Duodenal mucosa (tissue), 2 donors: ENCODE measurements around the gene FBXL7.

Experiments
- H3K27ac ChIP-seq: one replicate; pipeline ENCODE4 v1.7.0; 2013; ENCODE audit warnings: low read depth, low read length
- H3K27me3 ChIP-seq, 2 donors: one replicate each; pipeline ENCODE4 v1.7.0; 2013; ENCODE audit warnings: low read length in 2 of 2, control low read depth in 1 of 2; ENCODE audit not compliant: insufficient read depth in 2 of 2, control insufficient read depth in 1 of 2
- H3K36me3 ChIP-seq, 2 donors: one replicate each; pipeline ENCODE4 v1.7.0; 2013; ENCODE audit warnings: low read length in 2 of 2, control low read depth in 1 of 2; ENCODE audit not compliant: insufficient read depth in 2 of 2, control insufficient read depth in 1 of 2
- H3K4me1 ChIP-seq, 2 donors: one replicate each; pipeline ENCODE4 v1.7.0; 2013; ENCODE audit warnings: low read length in 2 of 2, control low read depth in 1 of 2; ENCODE audit not compliant: insufficient read depth in 2 of 2, control insufficient read depth in 1 of 2
- H3K4me3 ChIP-seq, 2 donors: one replicate each; pipeline ENCODE4 v1.7.0; 2013; ENCODE audit warnings: low read length in 2 of 2, low read depth in 1 of 2
- H3K9ac ChIP-seq, 2 donors: one replicate each; pipeline ENCODE4 v1.7.0; 2013; ENCODE audit warnings: low read length in 2 of 2, low read depth in 1 of 2
- H3K9me3 ChIP-seq, 2 donors: one replicate each; pipeline ENCODE4 v1.7.0; 2013; ENCODE audit warnings: low read length in 2 of 2, control low read depth in 1 of 2; ENCODE audit not compliant: control insufficient read depth in 1 of 2

Gene FBXL7

GRCh38 chr5:15637886-15638285 is 137.9 kb downstream of the FBXL7 start:
- no peaks in the 10 kb centered on the region for H3K36me3 ChIP-seq
- no peak overlapping the region for H3K4me3 ChIP-seq
- H3K4me1 ChIP-seq = no peaks in the 10 kb centered on the region
- H3K27ac ChIP-seq = no peak overlapping the region
- H3K27me3 ChIP-seq = no peaks in the 10 kb centered on the region
- H3K9me3 ChIP-seq = peaks cover 0 to 16% of the 10 kb centered on the region in 2 donors
- H3K9ac ChIP-seq = no peak overlapping the region

DNA sequence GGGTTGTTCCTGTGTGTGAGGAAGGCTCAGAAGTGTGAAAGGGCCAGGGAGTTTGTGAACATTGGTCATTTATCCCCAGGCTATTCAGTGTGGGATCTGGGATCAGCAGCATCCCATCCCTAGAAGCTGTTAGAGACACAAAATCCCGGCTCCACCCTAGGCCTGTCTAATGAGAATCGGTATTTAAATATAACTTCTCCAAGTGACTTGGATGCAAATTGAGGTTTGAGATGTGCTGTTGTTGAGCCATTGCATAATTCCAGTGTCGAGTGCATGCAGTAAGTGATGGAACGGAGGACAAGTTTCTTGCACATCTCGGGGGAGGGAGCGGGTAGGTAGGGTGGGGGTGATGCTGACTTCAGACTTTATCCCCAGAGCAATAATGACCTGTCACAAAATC is 138.3 kb downstream of the FBXL7 start:
- Histone ChIP-seq H3K27ac (no peak overlapping the region), H3K27me3 (no peaks in the 10 kb centered on the region), H3K36me3 (no peaks in the 10 kb centered on the region), H3K9ac (no peak overlapping the region), H3K4me1 (no peaks in the 10 kb centered on the region), H3K9me3 (peaks cover 0 to 16% of the 10 kb centered on the region in 2 donors), H3K4me3 (no peak overlapping the region)

- H3K9ac ChIP-seq = no peak overlapping the region
- no peak overlapping the region for H3K27ac ChIP-seq
- H3K27me3 ChIP-seq = no peaks in the 10 kb centered on the region
- no peak overlapping the region for H3K4me3 ChIP-seq
- peaks cover 0 to 16% of the 10 kb centered on the region in 2 donors for H3K9me3 ChIP-seq
- H3K4me1 ChIP-seq = no peaks in the 10 kb centered on the region
- H3K36me3 ChIP-seq = no peaks in the 10 kb centered on the region
These were observed 139.3 kb downstream of the FBXL7 start for GRCh38 chr5:15639288-15639687.

- Histone ChIP-seq H3K27ac (no peak overlapping the region), H3K4me1 (no peaks in the 10 kb centered on the region), H3K9ac (no peak overlapping the region), H3K9me3 (peaks cover 0 to 17% of the 10 kb centered on the region in 2 donors), H3K36me3 (no peaks in the 10 kb centered on the region), H3K27me3 (no peaks in the 10 kb centered on the region), H3K4me3 (no peak overlapping the region)
These were observed 140.1 kb downstream of the FBXL7 start for GRCh38 chr5:15640116-15640515.

GRCh38 chr5:15643731-15644130 is 143.8 kb downstream of the FBXL7 start:
- peaks cover 0 to 24% of the 10 kb centered on the region in 2 donors for H3K9me3 ChIP-seq
- H3K36me3 ChIP-seq = no peaks in the 10 kb centered on the region
- no peak overlapping the region for H3K27ac ChIP-seq
- H3K4me3 ChIP-seq = no peak overlapping the region
- no peaks in the 10 kb centered on the region for H3K27me3 ChIP-seq
- no peaks in the 10 kb centered on the region for H3K4me1 ChIP-seq
- H3K9ac ChIP-seq = no peak overlapping the region

DNA sequence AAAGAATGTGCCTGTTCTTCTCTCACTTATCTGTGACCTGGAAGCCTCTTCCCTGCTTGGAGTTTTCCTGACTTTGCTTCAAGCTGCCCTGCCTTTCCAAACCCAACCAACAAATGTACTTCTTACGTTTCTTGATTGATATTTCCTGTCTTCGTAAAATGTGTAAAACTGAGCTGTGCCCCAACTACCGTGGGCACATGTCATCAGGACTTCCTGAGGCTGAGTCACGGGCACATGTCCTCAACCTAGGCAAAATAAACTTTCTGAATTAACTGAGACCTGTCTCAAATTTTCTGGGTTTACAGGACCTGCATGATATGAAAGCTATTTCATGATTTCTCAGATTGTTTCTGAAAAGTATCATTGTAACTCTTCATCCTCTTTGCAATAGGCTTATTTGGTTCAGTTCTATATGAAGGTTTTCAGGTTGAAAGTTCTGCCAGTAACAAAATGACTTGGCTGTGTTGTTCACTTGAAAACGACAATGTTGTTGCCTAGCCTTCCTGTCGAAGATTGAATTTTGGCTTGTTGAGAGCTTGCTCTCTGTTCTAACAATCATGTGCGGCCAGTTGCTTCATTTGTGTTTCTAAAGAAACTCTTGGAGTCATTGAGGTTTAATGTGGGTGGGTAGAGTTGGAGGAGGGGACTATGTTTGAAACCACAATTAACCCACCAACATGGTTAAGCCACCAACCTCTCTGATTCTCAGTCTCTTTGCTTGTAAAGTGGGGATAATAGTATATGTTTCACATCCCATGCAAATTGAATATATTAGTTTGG is 145.6 kb downstream of the FBXL7 start:
- Histone ChIP-seq H3K4me1 (no peaks in the 10 kb centered on the region), H3K27ac (no peak overlapping the region), H3K9me3 (peaks cover 0 to 27% of the 10 kb centered on the region in 2 donors), H3K27me3 (no peaks in the 10 kb centered on the region), H3K36me3 (no peaks in the 10 kb centered on the region), H3K9ac (no peak overlapping the region), H3K4me3 (no peak overlapping the region)

DNA sequence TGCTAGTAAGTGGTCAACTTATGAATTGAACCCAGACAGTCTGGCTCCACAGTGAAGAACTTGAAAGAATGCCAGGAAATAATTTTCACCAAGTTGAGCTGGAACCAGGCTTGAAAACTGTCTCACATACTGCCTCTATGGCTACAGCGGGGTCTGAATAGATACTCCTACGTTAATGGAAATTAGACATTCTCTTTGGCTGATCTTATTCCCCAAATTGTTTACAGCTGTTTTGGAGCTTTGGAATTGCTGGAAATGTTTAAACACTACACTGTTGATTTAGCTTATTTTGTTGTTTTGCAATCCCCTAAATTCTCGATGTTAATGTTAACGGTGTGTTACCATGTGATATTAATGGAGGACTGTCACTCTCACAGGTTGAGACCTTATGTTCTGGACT is 146.4 kb downstream of the FBXL7 start:
- Histone ChIP-seq H3K27ac (no peak overlapping the region), H3K9ac (no peak overlapping the region), H3K4me1 (no peaks in the 10 kb centered on the region), H3K36me3 (no peaks in the 10 kb centered on the region), H3K9me3 (peaks cover 0 to 27% of the 10 kb centered on the region in 2 donors), H3K27me3 (no peaks in the 10 kb centered on the region), H3K4me3 (no peak overlapping the region)

DNA sequence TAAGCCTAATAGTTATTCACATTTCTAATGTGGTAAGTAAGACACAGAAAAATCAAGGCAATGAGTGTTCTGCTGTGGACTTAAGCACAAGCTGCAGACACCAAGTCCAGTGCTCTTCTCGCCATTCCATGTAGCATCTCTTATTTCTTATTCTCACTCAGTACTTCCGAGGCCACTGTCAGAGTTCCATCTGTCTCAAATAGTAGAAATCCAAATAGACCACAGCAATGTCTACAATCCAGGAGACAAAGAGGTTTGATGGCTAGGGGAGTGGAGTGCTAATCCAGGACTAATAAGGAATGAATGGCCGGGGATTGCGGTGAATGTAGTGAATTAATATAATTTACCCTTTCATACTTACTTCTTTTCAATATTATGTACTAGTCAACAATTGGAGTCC is 147.3 kb downstream of the FBXL7 start:
- Histone ChIP-seq H3K27me3 (no peaks in the 10 kb centered on the region), H3K9ac (no peak overlapping the region), H3K36me3 (no peaks in the 10 kb centered on the region), H3K9me3 (peaks cover 0 to 29% of the 10 kb centered on the region in 2 donors), H3K4me3 (no peak overlapping the region), H3K27ac (no peak overlapping the region), H3K4me1 (no peaks in the 10 kb centered on the region)

DNA sequence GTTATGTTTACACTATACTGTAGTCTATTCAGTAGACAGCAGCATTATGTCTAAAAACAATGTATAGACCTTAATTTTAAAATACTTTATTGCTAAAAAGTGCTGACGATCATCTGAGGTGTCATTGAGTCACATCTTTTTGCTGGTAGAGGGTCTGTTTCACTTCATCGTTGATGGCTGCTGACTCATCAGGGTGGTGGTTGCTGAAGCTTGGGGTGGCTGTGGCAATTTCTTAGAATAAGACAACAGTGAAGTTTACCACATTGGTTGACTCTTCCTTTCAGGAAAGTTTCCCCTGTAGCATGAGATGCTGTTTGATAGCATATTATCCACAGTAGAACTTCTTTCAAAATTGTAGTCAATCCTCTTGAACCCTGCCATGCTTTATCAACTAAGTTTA is 150.3 kb downstream of the FBXL7 start:
- Histone ChIP-seq H3K36me3 (no peaks in the 10 kb centered on the region), H3K4me3 (no peak overlapping the region), H3K9me3 (peaks cover 0 to 25% of the 10 kb centered on the region in 2 donors), H3K27me3 (no peaks in the 10 kb centered on the region), H3K27ac (no peak overlapping the region), H3K9ac (no peak overlapping the region), H3K4me1 (no peaks in the 10 kb centered on the region)

- H3K4me1 ChIP-seq = no peaks in the 10 kb centered on the region
- peaks cover 0 to 17% of the 10 kb centered on the region in 2 donors for H3K9me3 ChIP-seq
- no peaks in the 10 kb centered on the region for H3K36me3 ChIP-seq
- no peaks in the 10 kb centered on the region for H3K27me3 ChIP-seq
- H3K27ac ChIP-seq = no peak overlapping the region
- H3K4me3 ChIP-seq = no peak overlapping the region
- no peak overlapping the region for H3K9ac ChIP-seq
These were observed 154.8 kb downstream of the FBXL7 start for GRCh38 chr5:15654779-15655178.
